Liver (tissue), 9 donors: ENCODE data around the gene BPHL. TPM values are rescaled to one million over a fixed set of nuclear protein-coding genes. Genes with fewer than 3 reads are reported as not detected.
"Not testable (repeated sequence)": the region's sequence is repeated elsewhere in the genome, so short reads cannot be mapped to it uniquely, and the experiment has no call there.

Experiments
- DNase-seq: peaks from one replicate; pipeline ENCODE4 v3.0.0-alpha.2; 2017; ENCODE audit warnings: low spot score
- H3K27ac ChIP-seq, 2 donors: one replicate each; pipeline ENCODE4 v1.7.0; 2013; ENCODE audit warnings: inconsistent platforms in 2 of 2, low read length in 2 of 2, control low read depth in 1 of 2, low read depth in 1 of 2, mild to moderate bottlenecking in 1 of 2
- H3K27me3 ChIP-seq, 4 donors: one replicate each; pipeline versions ENCODE4 v1.6.1 to v1.7.0; 2013; ENCODE audit warnings: low read length in 3 of 4, inconsistent platforms in 1 of 4, mild to moderate bottlenecking in 1 of 4, moderate library complexity in 1 of 4; ENCODE audit not compliant: control insufficient read depth in 4 of 4, insufficient read depth in 4 of 4
- H3K36me3 ChIP-seq, 4 donors: one replicate each; pipeline versions ENCODE4 v1.6.1 to v1.7.0; 2013; ENCODE audit warnings: low read length in 3 of 4, mild to moderate bottlenecking in 3 of 4, low read depth in 1 of 4, moderate library complexity in 1 of 4; ENCODE audit not compliant: control insufficient read depth in 4 of 4, insufficient read depth in 3 of 4
- H3K4me1 ChIP-seq, 4 donors: one replicate each; pipeline versions ENCODE4 v1.6.1 to v1.7.0; 2013; ENCODE audit warnings: low read length in 3 of 4, mild to moderate bottlenecking in 3 of 4, moderate library complexity in 1 of 4; ENCODE audit not compliant: control insufficient read depth in 4 of 4, insufficient read depth in 4 of 4
- H3K4me3 ChIP-seq, 3 donors: one replicate each; pipeline versions ENCODE4 v1.6.1 to v1.7.0; 2013; ENCODE audit warnings: low read length in 3 of 3, control low read depth in 1 of 3, low read depth in 1 of 3, mild to moderate bottlenecking in 1 of 3
- H3K9ac ChIP-seq, 2 donors: one replicate each; pipeline ENCODE4 v1.7.0; 2013; ENCODE audit warnings: low read length in 2 of 2, mild to moderate bottlenecking in 2 of 2, moderate library complexity in 2 of 2, control low read depth in 1 of 2, low read depth in 1 of 2
- H3K9me3 ChIP-seq, 4 donors: one replicate each; pipeline versions ENCODE4 v1.6.1 to v1.7.0; 2013; ENCODE audit warnings: low read length in 3 of 4; ENCODE audit not compliant: control insufficient read depth in 4 of 4
- ATF3 ChIP-seq: IDR thresholded peaks from 2 replicates; pipeline ENCODE4 v1.6.1; 2016; ENCODE audit warnings: antibody characterized with exemption
- CTCF ChIP-seq: fragments of 150-350 bp; IDR thresholded peaks from 2 replicates; pipeline ENCODE4 v1.5.1; 2017; ENCODE audit warnings: improper control_type of control experiment, low read depth, low read length; ENCODE audit not compliant: missing input control
- EGR1 ChIP-seq, 2 donors: IDR thresholded peaks; 2 replicates each; pipeline ENCODE4 v1.6.1; 2016 to 2018; ENCODE audit warnings: antibody characterized with exemption in 2 of 2, low read depth in 2 of 2
- FOXA1 ChIP-seq: IDR thresholded peaks from 2 replicates; pipeline ENCODE4 v1.6.1; 2016; ENCODE audit warnings: antibody characterized with exemption
- HNF4A ChIP-seq, 2 donors: conservative IDR thresholded peaks; 2 replicates each; pipeline ENCODE4 v1.6.1; 2016; ENCODE audit warnings: antibody characterized with exemption in 2 of 2, mild to moderate bottlenecking in 2 of 2
- HNF4G ChIP-seq: IDR thresholded peaks from 2 replicates; pipeline ENCODE4 v1.6.1; 2016; ENCODE audit warnings: antibody characterized with exemption
- JUND ChIP-seq, 2 donors: IDR thresholded peaks; 2 replicates each; pipeline ENCODE4 v1.6.1; 2016; ENCODE audit warnings: antibody characterized with exemption in 2 of 2
- MAX ChIP-seq: IDR thresholded peaks from 2 replicates; pipeline ENCODE4 v1.6.1; 2016; ENCODE audit warnings: antibody characterized with exemption
- TAF1 ChIP-seq: conservative IDR thresholded peaks from 2 replicates; pipeline ENCODE4 v1.6.1; 2016; ENCODE audit warnings: antibody characterized with exemption, mild to moderate bottlenecking
- YY1 ChIP-seq: IDR thresholded peaks from 2 replicates; pipeline ENCODE4 v1.6.1; 2016; ENCODE audit warnings: antibody characterized with exemption, mild to moderate bottlenecking
- ZBTB33 ChIP-seq: IDR thresholded peaks from 2 replicates; pipeline ENCODE4 v1.6.1; 2016; ENCODE audit warnings: antibody characterized with exemption
- WGBS: extraction: QIAGEN DNeasy Blood & Tissue Kit; methylation state at CpG from one replicate; pipeline ENCODE4 v1.1.7; 2013; 5-methylcytosine and 5-hydroxymethylcytosine counted together
- polyA plus RNA-seq, 2 donors: library from polyadenylated mRNA; stranded (reverse) in 1 of 2; unstranded in 1 of 2; fragments of 200-250 nt in 1 of 2; fragments of >200 nt in 1 of 2; fragmentation: Nextera tagmentation in 1 of 2; extraction: Ambion mirVana in 1 of 2; gene quantifications; one replicate each; pipeline versions ENCODE4 v1.2.1 to v1.2.3, GENCODE V29; 2013 to 2015
- total RNA-seq, 2 donors: library from RNA; depleted of rRNA; stranded (reverse); fragments of >200 nt; gene quantifications; one replicate each; pipeline ENCODE4 v1.2.3, GENCODE V29; 2014
- donor health status: healthy.
- donor health status: healthy.
- donor health status: healthy.
- donor health status: healthy.
- donor health status: healthy.

Gene BPHL
- total and polyA plus RNA-seq, 4 donors, result 16.0 to 90.8 (median 31.5) TPM

GRCh38 chr6:3188262-3188661 is 69.8 kb downstream of the BPHL start:
- Histone ChIP-seq H3K9me3 (no peaks in the 10 kb centered on the region), H3K4me1 (no peaks in the 10 kb centered on the region), H3K27ac (no peak overlapping the region), H3K36me3 (no peaks in the 10 kb centered on the region), H3K4me3 (no peak overlapping the region), H3K9ac (no peak overlapping the region), H3K27me3 (peaks cover 0 to 2% (median 0%) of the 10 kb centered on the region in 4 donors)
- DNase-seq, result no peak
- TF ChIP-seq HNF4G (no peak), FOXA1 (no peak), CTCF (no peak), MAX (no peak), YY1 (no peak)
- 88% methylated on average over 7 of the region's 7 CpGs for WGBS

- WGBS, result 92% methylated on average over 10 of the region's 10 CpGs
- DNase-seq, H3K9ac ChIP-seq, H3K4me1 ChIP-seq, H3K9me3 ChIP-seq, H3K36me3 ChIP-seq, H3K27ac ChIP-seq, H3K27me3 ChIP-seq, H3K4me3 ChIP-seq: not testable (repeated sequence)
These were observed 70.7 kb downstream of the BPHL start for GRCh38 chr6:3189192-3189591.

- H3K4me1 ChIP-seq, result no peaks in the 10 kb centered on the region
- H3K27ac ChIP-seq, result no peak overlapping the region
- WGBS, result 86% methylated on average over 4 of the region's 4 CpGs
- no peaks in the 10 kb centered on the region for H3K9me3 ChIP-seq
- no peaks in the 10 kb centered on the region for H3K36me3 ChIP-seq
- no peak overlapping the region for H3K4me3 ChIP-seq
- no peak for DNase-seq
- peaks cover 0 to 2% (median 0%) of the 10 kb centered on the region in 4 donors for H3K27me3 ChIP-seq
- no peak overlapping the region for H3K9ac ChIP-seq
- no peak for TF ChIP-seq ZBTB33
- no peak for TF ChIP-seq ATF3
- no peak for TF ChIP-seq HNF4G
- no peak for TF ChIP-seq HNF4A (conservative IDR thresholded peaks at IDR 0.05)
- TF ChIP-seq EGR1 (IDR thresholded peaks at IDR 0.05; ENCODE audit: low read depth in 2 of 2), result no peak
- no peak for TF ChIP-seq JUND (IDR thresholded peaks at IDR 0.05)
- TF ChIP-seq YY1, result no peak
- no peak for TF ChIP-seq MAX
- TF ChIP-seq TAF1, result no peak
- no peak for TF ChIP-seq FOXA1
These were observed 71.5 kb downstream of the BPHL start for GRCh38 chr6:3190056-3190455.
